Measurements from ENCODE around the gene ZNF708. TPM values are rescaled to one million over a fixed set of nuclear protein-coding genes. Genes with fewer than 3 reads are reported as not detected.

Gene ZNF708
- total and polyA plus RNA-seq, 2 of the 13 experiments (the other 11 are each of a cell fraction or from before 2014, with no cell fraction given): 1.8 to 5.2 TPM

GRCh38 chr19:21328885-21329605 lies at the start of gene ZNF708 (continued):
- TF ChIP-seq ZBTB37 (CRISPR knock-in tag; IDR thresholded peaks at IDR 0.05): no peak
- TF ChIP-seq FOSL2 (CRISPR knock-in tag; IDR thresholded peaks at IDR 0.05): peak; percentile 20; the same call in 1 of the 2 replicates
- TF ChIP-seq PRDM4 (CRISPR knock-in tag; IDR thresholded peaks at IDR 0.05; ENCODE audit: borderline replicate concordance): no peak
- TF ChIP-seq ZSCAN22 (CRISPR knock-in tag; IDR thresholded peaks at IDR 0.05): no peak
- no peak for TF ChIP-seq ZNF773 (CRISPR knock-in tag; IDR thresholded peaks at IDR 0.05; ENCODE audit: borderline replicate concordance)
- peak; percentile 29; the same call in 1 of the 2 replicates for TF ChIP-seq THAP11 (CRISPR knock-in tag; IDR thresholded peaks at IDR 0.05)
- peak; percentile 84 to 96 for TF ChIP-seq POLR2A (IDR thresholded peaks at IDR 0.05; ENCODE audit: insufficient read depth in 1 of 2, low read depth in 2 of 2, low read length in 2 of 2)
- TF ChIP-seq TGIF2 (CRISPR knock-in tag; IDR thresholded peaks at IDR 0.05): 0 out of 2 replicates have a peak, but pooled peaks have one; percentile 39
- TF ChIP-seq ZNF138 (CRISPR knock-in tag; IDR thresholded peaks at IDR 0.05; ENCODE audit: low read depth): no peak
- TF ChIP-seq ZNF205 (CRISPR knock-in tag; IDR thresholded peaks at IDR 0.05): 0 out of 2 replicates have a peak, but pooled peaks have one; percentile 37
- TF ChIP-seq TEAD2 (CRISPR knock-in tag; IDR thresholded peaks at IDR 0.05): no peak
- no peak for TF ChIP-seq CERS6 (CRISPR knock-in tag; IDR thresholded peaks at IDR 0.05)
- no peak for TF ChIP-seq ZNF674 (CRISPR knock-in tag; IDR thresholded peaks at IDR 0.05; ENCODE audit: low read depth)
- no peak for TF ChIP-seq ZBTB2 (CRISPR knock-in tag; IDR thresholded peaks at IDR 0.05; ENCODE audit: low read depth)
- TF ChIP-seq FOXK2 (IDR thresholded peaks at IDR 0.05): no peak
- TF ChIP-seq ZNF496 (CRISPR knock-in tag; IDR thresholded peaks at IDR 0.05; ENCODE audit: insufficient replicate concordance): no peak
- TF ChIP-seq NFIB (CRISPR knock-in tag; IDR thresholded peaks at IDR 0.05; ENCODE audit: borderline replicate concordance): no peak
- peak; percentile 38; the same call in 1 of the 2 replicates for TF ChIP-seq ETV5 (CRISPR knock-in tag; IDR thresholded peaks at IDR 0.05; ENCODE audit: borderline replicate concordance)
- TF ChIP-seq ZSCAN31 (CRISPR knock-in tag; IDR thresholded peaks at IDR 0.05; ENCODE audit: low read depth): no peak
- TF ChIP-seq THYN1 (CRISPR knock-in tag; IDR thresholded peaks at IDR 0.05; ENCODE audit: borderline replicate concordance, low read depth): no peak
- no peak for TF ChIP-seq ZNF670 (CRISPR knock-in tag; IDR thresholded peaks at IDR 0.05; ENCODE audit: borderline replicate concordance)
- no peak for TF ChIP-seq TBP (CRISPR knock-in tag; IDR thresholded peaks at IDR 0.05)
- no peak for TF ChIP-seq ZNF891 (CRISPR knock-in tag; IDR thresholded peaks at IDR 0.05)
- TF ChIP-seq TFAP4 (IDR thresholded peaks at IDR 0.05; ENCODE audit: borderline replicate concordance, low read depth): peak; percentile 81
